ACHN (cell line): Measurements from ENCODE around the gene TPST1.
"Not testable (repeated sequence)": the region's sequence is repeated elsewhere in the genome, so short reads cannot be mapped to it uniquely, and the experiment has no call there.

ENCODE experiments used
- DNase-seq: peaks from one replicate; pipeline ENCODE4 v3.0.0-alpha.2; 2015
- in situ Hi-C: cut with HindIII; loops from 2 replicates; pipeline ENCODE4 v1.10.0; 2017; ENCODE audit warnings: low sequenced_read_pairs, low pct_ligation_motif_present, low pct_unique_long_range_greater_than_20kb

TPST1 gene

DNA sequence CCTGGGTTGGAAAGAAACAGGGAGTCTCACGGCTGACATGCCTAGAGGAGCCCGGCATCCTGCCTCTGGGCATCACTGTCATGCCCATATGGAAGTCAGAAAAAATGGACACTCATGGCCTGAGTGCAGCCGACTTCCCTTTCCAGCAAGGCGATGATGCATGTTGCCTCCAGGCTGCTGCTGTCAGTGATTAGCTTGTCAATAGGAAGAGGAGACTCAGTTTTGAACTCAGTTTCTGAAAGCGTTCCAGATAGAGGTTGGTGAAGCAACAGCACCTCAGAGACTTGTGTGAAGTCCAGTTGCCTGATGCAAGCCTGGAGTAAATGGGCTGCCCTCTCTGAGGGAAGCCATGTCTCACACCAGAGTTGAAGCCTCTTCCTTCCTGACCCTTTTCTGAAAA is 148.4 kb downstream of the TPST1 start:
- in situ Hi-C loops = no loop called here
- DNase-seq = no peak

DNA sequence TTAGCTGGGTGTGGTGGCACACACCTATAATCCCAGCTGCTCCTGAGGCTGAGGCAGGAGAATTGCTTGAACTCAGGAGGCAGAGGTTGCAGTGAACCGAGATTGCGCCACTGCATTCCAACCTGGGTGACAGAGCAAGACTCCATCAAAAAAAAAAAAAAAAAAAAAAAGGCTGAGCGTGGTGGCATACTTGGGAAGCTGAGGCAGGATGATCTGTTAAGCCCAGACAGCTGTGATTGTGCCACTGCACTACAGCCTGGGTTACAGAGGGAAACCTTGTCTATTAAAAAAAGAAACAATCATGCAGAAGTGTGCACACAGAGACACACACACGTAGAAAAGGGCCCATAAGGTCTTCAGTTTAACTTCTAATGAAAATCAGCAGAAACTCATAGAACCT is 150.6 kb downstream of the TPST1 start:
- in situ Hi-C loops = no loop called here
- DNase-seq = no peak

DNA sequence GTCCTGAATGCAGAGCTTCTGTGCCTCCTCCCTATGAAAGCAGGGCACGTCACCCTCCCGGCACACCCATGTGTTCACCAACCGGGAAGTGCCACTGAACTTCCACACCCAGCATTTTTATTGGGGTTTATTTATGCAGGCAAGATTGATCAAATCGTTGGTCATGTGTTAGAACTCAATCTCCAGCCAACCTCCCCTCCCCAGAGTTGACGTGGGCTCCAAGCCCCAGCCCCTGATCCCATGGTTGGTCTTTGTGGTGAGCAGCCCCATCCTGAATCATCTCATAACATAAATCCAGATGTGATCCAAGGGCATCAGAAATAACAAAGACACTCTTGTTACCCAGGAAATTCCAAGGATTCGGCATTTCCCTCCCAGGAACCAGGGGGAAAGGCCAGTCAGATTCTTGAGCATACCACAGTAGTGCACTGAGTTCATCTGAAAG is 151.2 kb downstream of the TPST1 start:
- in situ Hi-C loops = no loop called here
- DNase-seq = no peak

DNA sequence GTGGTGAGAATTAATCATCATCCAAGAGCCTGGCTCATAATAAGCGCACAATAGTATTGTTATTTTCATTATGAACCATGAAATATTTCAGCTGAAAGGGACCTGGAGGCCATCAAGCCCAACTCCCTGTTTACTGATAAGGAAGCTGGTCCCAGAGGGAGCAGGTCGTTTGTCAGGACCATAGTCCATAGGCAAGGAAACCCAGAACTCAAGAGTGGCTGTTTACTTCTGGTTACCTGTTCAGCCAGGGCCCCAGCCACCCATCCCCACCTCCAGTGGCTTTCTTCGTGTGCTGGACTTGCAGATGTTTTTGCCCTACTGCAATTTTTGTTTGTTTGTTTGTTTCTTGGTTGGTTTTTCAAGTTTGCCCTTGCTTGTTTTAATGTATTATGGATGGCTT is 152.0 kb downstream of the TPST1 start:
- DNase-seq = no peak
- in situ Hi-C loops = no loop called here

DNA sequence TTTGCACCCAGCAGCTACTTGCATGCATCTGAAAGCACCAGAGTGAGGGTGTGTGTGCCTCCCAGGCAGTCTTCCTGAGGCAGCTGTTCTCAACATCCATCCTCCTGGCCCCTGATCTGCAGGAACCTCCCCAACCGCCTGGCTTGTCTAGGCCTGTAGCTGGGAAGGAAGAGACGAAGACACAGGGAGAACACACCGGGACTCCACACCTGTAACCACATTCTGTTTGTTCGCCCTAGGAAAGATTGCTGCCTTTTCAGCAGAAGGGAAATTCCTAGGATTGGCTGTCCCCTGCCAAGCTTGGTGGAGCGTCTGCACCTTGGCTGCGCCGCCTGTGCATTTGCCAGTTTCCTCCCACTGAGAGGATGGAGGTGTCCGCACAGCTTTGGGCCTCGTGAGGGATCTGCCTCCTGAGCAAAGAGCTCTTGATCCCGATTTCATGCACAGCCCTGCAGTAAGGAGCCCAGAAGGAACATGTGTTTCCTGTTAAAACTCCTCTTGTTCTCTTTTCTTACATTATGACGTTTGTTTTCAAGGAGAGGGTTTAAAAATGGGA is 154.6 kb downstream of the TPST1 start:
- in situ Hi-C loops = no loop called here
- DNase-seq = no peak

DNA sequence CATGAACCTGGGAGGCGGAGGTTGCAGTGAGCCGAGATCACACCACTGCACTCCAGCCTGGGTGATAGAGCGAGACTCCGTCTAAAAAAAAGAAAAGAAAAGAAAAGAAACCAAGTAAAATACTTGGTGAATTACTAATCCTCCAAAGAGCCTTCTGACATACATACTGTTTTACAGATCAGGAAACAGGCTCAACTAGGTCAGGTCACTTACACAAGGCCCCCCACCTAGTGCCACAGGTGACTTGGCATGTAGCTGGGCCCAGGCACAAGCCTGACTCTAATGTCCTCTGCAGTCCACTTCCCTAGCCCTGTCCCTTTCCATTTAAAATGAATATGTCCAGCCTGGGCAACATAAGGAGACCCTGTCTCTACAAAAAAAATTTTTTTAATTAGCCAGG is 157.0 kb downstream of the TPST1 start:
- in situ Hi-C loops = no loop called here
- no peak for DNase-seq

DNA sequence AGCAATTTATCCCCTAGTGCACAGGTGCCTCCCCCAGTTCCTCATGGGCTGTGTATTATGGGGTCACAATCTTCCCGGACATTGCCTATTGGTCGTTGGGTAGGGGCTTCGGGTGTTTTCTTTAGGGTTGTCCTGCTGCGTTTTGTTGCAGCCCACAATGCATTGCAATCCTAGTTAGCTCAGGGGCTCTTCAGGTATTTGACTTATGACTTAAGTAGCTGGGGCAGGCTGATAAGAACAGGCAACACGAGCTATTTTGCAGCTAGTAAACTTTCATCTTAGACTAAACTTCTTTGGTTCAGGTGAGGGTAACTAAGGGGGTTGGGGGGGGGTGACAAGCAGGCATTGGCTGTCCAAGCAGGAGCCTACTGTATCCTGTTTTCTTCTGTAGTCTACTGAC is 158.5 kb downstream of the TPST1 start:
- DNase-seq = no peak
- in situ Hi-C loops = no loop called here

DNA sequence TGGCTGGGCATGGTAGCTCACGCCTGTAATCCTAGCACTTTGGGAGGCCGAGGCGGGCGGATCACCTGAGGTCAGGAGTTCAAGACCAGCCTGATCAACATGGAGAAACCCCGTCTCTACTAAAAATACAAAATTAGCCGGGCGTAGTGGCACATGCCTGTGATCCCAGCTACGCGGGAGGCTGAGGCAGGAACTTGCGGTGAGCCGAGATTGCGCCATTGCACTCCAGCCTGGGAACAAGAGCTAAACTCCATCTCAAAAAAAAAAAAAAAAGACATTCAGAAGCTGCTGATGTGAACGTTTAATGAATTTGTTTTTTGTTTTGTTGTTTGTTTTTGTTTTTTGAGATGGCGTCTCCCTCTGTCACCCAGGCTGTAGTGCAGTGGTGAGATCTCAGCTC is 159.9 kb downstream of the TPST1 start:
- DNase-seq, in situ Hi-C loops: not testable (repeated sequence)

DNA sequence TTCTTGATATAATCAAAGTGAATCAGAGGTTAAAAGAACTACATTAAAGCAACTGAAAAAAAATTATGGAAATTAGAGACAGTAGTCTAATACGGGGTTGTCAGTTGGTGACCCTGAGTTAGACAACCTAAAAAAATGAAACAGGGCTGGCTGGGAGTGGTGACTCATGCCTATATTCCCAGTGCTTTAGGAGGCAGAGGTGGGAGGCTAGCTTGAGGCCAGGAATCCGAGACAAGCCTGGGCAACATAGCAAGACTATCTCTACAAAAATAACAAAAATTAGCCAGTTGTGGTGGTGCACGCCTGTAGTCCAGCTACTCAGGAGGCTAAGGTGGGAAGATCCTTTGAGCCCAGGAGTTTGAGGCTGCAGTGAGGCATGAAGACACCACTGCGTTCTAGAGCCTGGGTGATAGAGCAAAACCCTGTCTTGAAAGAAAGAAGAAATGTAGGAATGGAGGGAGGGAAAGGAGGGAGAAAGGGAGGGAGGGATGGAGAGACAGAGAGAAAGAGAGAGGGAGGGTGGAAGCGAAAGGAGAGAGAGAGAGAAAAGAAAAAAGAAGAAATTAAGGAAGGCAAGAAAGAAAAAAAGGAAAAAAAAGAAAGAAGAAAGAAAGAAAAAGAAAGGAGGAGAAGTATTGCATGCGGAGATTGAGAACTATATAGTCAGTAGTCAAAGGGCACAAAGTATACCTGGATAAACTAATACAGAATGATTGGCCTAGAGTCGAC is 166.1 kb downstream of the TPST1 start:
- in situ Hi-C loops = no loop called here
- DNase-seq = no peak

DNA sequence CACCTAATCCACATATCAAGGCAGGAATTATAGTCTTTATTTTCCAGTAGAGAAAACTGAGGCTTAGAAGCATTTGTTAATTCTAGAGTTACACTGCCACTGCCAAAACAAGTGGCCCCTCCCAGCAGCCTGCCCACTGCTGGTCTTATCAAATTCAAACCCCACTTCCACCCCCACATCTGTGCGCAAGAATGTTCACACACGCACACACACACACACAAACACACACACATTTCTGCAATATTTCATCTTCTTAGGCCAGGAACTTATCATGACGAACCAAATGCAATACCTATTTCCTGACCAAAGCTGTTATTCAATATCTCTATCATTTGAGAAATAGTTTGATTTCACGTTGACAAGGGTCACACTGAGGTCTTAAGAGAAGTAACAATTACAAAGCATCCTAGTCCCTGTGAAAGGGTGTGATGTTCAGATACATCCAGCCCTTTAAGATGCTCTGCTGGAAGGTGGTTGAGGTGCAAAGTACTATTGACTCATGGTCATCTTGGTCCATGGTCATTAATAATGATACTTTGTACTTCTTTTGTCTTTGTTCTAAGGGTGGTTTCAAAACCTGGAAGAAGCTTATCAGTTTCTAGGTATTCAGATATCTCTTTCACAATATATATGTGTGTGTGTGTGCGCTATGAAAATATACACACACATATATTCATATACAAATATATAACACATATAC is 169.2 kb downstream of the TPST1 start:
- DNase-seq, in situ Hi-C loops: not testable (repeated sequence)

DNA sequence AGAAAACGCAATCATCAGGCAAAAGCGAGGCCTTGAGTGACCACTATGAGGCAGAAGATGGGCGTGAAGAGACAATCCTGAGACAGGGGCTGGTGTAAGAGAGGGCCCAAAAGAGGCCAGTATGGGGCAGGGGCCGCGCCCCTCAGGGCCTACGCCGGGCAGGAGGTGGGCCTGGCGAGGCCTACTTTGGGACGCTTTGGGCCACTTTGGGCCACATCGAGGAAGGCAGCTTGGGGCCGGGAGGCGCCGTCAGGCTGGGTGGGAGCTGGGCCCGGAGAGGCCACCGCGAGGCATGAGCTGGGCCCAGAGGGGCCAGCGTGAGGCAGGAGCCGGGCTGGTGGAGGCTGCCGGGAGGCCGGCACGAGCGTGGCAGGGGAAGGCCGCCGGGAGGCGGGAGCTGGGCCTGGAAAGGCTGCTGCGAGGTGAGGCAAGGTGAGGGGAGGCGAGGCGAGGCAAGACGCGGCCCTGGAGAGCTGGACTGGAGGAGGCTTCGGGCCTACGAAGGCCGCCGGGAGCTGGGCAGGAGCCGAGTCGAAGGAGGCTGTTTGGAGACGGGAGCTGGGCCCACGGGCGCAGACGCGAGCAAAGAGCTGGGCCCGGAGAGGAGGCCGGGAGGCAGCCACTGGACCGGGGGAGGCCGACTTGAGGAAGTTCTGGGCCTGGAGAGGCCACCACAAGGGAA is 171.3 kb downstream of the TPST1 start:
- no peak for DNase-seq
- in situ Hi-C loops = no loop called here

DNA sequence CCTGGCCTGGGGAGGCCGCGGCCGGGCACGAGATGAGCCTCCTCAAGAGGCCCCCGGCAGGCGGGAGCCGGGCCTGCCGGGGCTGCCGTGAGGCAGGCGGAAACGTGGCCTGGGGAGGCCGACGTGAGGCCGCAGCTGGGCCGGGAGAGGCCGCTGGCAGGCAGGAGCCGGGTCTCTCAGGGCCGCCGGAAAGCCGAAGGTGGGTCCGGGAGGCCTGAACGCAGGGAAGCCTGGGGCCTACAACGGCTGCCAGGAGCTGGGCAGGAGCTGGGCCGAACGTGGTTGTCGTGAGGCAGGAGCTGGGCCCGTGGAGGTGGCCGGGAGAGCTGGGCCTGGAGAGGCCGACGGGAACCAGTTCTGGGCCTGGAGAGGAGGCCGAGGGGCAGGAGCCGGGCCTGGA is 171.9 kb downstream of the TPST1 start:
- in situ Hi-C loops = no loop called here
- no peak for DNase-seq

DNA sequence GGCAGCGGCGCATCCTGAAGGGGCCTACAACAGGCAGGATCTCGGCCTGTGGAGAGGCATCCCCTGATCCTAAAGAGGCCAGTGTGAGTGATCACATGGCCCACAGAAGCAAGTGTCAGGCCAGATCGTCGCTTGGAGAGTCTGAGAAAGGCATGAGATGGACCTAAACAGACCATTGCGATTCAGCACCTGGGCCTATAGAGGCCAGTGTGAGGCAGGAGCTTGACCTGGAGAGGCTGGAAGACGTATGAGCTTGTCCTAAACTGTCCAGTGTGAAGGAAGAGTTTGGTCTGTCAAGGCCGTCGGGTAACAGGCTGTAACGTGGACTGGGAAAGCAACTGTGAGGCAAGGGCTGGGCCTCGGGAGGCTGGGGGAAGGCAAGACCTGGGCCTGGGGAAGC is 172.6 kb downstream of the TPST1 start:
- DNase-seq = no peak
- in situ Hi-C loops = no loop called here

DNA sequence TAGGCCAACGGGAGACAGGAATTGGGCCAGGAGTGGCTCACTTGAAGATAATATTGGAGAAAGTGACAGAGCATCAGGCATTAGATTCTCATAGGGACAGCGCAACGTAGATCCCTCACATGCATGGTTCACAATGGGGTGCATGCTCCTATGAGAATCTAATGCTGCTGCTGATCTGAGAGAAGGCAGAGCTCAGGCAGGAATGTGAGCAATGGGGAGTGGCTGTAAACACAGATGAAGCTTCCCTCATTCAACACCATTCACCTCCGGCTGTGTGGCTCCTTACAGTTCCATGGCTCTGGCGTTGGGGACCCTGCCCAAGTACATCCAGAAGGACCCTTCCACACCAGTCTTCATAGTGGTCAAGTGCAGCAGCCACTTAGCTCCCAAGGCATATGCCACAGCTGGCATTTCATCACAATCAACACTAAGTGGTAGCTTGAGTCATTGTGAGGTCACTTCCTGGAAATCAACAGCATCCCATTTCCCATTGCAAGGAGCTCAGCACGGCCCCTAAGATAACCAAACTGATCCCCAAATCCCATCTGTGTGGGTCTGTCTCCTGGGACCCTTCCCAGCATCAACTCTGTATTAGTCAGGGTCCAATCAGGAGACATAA is 174.5 kb downstream of the TPST1 start:
- no peak for DNase-seq

DNA sequence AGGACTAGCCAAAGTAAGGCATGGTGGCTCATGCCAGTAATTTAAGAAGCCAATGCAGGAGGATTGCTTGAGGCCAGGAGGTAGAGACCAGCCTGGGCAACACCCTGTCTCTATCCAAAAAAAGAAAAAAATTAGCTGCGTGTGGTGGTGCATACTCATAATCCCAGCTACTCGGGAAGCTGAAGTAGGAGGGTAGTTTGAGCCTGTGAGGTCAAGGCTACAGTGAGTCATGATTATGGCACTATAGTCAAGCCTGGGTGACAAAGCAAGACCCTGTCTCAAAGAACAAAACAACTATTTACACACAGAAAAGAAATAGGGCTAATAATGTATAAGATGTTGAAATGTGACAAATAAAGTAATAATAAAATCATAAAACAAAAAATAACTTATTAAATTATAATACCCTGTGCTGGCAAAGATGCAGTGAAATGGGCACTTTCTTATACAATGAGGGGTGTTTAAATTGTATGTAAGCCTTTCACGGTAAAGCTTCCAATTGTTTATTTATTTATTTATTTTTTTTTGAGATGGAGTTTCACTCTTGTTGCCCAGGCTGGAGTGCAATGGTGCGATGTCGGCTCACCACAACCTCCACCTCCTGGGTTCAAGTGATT is 175.2 kb downstream of the TPST1 start:
- in situ Hi-C loops = no loop called here
- DNase-seq = no peak

More for the DNA sequence above, 174.5 kb downstream of the TPST1 start:
- in situ Hi-C loops = no loop called here

DNA sequence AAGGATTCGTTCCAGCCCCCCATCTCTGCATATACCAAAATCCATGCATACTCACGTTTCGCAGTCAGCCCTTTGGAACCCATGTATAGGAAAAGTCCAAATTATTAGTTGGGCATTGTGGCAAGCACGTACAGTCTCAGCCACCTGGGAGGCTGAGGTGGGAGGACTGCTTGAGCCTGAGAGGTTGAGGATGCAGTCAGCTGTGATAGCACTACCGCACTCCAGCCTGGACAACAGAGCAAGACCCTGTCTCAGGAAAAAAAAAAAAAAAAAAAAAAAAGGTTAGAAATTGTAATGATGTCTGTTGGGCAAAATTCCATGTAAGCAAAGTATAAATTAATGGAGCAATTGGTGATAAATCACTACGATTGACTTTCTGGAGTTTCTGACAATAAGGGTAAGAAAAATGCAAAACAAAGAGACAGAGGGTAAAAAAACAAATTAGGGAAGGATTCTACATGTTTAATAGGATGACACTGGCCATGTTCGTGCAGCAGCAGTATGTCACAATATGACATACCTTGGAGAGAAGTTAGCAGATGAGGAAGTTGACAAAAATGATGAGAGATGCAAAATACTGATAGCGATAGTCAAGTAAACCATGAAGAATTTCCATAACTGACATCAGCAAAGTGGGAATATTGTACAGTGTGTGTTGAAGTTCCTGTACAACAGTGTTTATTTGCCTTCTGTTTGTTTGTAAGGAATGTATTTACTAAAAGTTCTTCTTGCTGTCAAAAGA is 177.2 kb downstream of the TPST1 start:
- DNase-seq, in situ Hi-C loops: not testable (repeated sequence)

DNA sequence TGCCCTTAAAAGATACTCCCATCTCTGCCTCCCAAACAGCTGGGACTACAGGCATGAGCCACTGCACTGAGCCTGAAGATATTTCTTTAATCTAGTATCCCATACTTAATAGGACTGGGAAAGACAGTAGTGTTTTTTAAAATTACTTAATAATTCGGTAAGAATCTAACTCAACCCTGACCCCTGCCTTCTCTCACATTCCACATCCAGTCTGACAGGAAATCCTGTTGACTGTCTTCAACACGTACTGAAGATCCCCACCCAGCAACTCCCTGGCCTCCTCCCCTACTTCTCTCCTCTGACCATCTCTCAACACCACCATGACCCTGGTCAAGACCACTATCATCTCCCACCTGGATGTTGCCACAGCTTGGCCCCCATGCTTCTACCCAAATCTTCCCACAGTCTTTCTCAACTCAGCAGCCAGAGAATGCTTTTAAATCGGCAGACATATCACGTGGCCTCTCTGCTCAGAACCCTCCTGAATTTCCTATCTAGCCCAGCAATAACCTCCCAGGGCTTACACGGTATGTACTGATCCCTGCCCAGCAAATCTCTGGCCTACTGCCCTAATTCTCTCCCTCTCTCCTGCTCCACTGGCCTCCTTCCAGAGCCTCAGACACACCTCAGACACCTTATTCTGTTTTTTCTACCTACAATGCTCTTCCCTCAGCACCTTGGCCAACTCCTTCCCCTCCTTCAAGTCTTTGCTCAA is 180.2 kb downstream of the TPST1 start:
- in situ Hi-C loops, DNase-seq: not testable (repeated sequence)
